ENCODE results near the gene OLFML2A.
"Not testable (repeated sequence)": the region's sequence is repeated elsewhere in the genome, so short reads cannot be mapped to it uniquely, and the experiment has no call there.

The OLFML2A gene

GRCh38 chr9:124776954-124777648 lies at the start of gene OLFML2A:
Gene OLFML2A, plus strand, starts transcription at chr9:124777133. Its CDS starts 138 bp downstream, at chr9:124777271.
- DNase-seq: peak in 1 of 2 experiments; percentile 43

- DNase-seq: no peak
These were observed 46.2 kb upstream of the OLFML2A start for GRCh38 chr9:124730772-124731171.

- no peak for DNase-seq
These were observed 42.8 kb upstream of the OLFML2A start for GRCh38 chr9:124733964-124734740.

- not testable (repeated sequence) for DNase-seq
These were observed 42.2 kb upstream of the OLFML2A start for GRCh38 chr9:124734741-124735083.

GRCh38 chr9:124735121-124735520 lies 41.8 kb upstream of the OLFML2A start:
- no peak for DNase-seq

- not testable (repeated sequence) for DNase-seq
These were observed 38.9 kb upstream of the OLFML2A start for GRCh38 chr9:124738075-124738474.

GRCh38 chr9:124739360-124739759 lies 37.6 kb upstream of the OLFML2A start:
- no peak for DNase-seq

- DNase-seq: no peak
These were observed 35.8 kb upstream of the OLFML2A start for GRCh38 chr9:124741149-124741548.

- DNase-seq: no peak
These were observed 35.3 kb upstream of the OLFML2A start for GRCh38 chr9:124741662-124742061.

GRCh38 chr9:124742940-124743339 lies 34.0 kb upstream of the OLFML2A start:
- DNase-seq: no peak

GRCh38 chr9:124743686-124744348 lies 33.1 kb upstream of the OLFML2A start:
- DNase-seq: no peak

GRCh38 chr9:124747065-124747464 lies 29.9 kb upstream of the OLFML2A start:
- no peak for DNase-seq

- no peak for DNase-seq
These were observed 27.6 kb upstream of the OLFML2A start for GRCh38 chr9:124749284-124749683.

- DNase-seq: no peak
These were observed 27.2 kb upstream of the OLFML2A start for GRCh38 chr9:124749781-124750180.

GRCh38 chr9:124752967-124753366 lies 24.0 kb upstream of the OLFML2A start:
- DNase-seq: no peak

GRCh38 chr9:124754289-124754688 lies 22.6 kb upstream of the OLFML2A start:
- DNase-seq: peak; percentile 37 to 54

GRCh38 chr9:124755061-124755460 lies 21.9 kb upstream of the OLFML2A start:
- no peak for DNase-seq

- no peak for DNase-seq
These were observed 20.9 kb upstream of the OLFML2A start for GRCh38 chr9:124756011-124756410.

- DNase-seq: peak in 1 of 2 experiments; percentile 34
These were observed 19.3 kb upstream of the OLFML2A start for GRCh38 chr9:124757616-124758015.

- peak; percentile 90 to 93 for DNase-seq
These were observed 18.9 kb upstream of the OLFML2A start for GRCh38 chr9:124758061-124758460.

GRCh38 chr9:124758691-124759090 lies 18.2 kb upstream of the OLFML2A start:
- peak in 1 of 2 experiments; percentile 40 for DNase-seq

GRCh38 chr9:124759327-124759726 lies 17.6 kb upstream of the OLFML2A start:
- no peak for DNase-seq

GRCh38 chr9:124760719-124761118 lies 16.2 kb upstream of the OLFML2A start:
- no peak for DNase-seq

GRCh38 chr9:124761196-124761595 lies 15.7 kb upstream of the OLFML2A start:
- no peak for DNase-seq
